ENCODE data around the gene RTEL1.
"Not testable (repeated sequence)": the region's sequence is repeated elsewhere in the genome, so short reads cannot be mapped to it uniquely, and the experiment has no call there.

The RTEL1 gene

DNA sequence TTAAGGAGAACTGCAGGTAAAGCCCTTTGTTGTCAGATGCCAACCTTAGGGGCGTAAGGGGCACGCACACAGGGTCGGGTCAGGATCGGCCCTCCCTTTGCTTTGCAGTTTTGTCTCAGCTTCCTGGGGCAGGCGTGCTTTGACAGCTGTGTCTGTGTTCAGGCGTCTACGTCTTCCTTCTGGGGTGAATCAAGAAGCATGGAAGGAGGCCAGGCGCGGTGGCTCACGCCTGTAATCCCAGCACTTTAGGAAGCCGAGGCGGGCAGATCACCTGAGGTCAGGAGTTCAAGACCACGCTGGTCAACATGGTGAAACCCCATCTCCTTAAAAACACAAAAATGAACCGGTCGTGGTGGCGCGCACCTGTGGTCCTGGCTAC lies 51.0 kb downstream of the RTEL1 start:
- DNase-seq (ENCODE audit: low read depth): no peak

DNA sequence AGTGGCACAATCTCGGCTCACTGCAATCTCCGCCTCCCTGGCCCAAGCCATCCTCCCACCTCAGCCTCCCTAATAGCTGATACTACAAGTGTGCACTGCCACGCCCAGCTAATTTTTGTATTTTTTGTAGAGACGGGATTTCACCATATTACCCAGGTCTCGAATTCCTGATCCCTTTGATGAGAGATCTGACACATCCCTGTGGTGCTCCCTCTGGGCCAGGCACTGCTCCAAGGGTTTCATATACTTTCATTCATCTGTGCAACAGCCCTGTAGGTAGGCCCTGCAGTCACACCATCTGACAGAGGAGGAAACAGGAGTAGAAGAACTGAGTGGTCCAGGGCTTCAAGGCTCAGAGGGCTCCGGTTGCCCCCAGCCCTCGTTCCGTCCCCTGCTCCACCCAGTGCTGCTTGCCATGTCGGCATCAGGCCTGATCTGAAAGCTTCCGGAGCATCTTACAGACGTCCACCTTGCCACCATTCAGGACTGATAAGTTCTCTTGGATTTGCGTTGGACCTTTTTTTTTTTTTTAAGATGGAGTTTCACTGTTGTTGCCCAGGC lies 53.1 kb downstream of the RTEL1 start:
- DNase-seq (ENCODE audit: low read depth): no peak

DNA sequence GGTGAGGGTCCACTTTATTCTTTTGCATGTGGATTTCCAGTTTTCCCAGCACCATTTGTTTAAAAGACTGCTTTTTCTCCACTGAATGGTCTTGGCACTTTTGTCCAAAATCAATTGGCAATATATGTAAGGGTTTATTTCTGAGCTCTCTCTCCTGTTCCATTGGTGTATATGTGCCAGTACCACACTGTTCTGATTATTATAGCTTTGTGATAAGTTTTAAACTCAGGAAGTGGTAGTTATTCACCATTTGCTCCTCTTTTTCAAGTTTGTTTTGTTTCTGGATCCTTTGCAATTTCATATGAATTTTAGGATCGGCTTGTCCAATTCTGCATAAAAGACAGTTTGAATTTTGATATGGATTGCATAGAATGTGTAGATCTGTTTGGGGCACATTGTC lies 54.1 kb downstream of the RTEL1 start:
- no peak for DNase-seq (ENCODE audit: low read depth)

DNA sequence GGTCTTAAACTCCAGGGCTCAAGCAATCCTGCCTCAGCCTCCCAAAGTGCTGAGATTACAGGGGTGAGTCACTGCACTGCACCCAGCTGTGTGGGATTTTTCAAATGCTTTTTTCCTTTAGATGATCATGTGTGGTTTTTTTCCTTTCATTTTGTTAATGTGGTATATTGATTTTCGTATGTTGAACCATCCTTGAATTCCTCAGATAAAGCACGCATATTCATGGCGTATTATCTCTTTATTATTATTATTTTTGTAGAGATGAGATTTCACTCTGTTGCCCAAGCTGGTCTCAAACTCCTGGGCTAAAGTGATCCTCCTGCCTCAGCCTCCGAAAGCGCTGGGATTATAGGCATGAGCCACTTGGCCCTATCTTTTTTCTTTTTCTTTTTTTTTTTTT lies 56.7 kb downstream of the RTEL1 start:
- DNase-seq (ENCODE audit: low read depth): no peak

DNA sequence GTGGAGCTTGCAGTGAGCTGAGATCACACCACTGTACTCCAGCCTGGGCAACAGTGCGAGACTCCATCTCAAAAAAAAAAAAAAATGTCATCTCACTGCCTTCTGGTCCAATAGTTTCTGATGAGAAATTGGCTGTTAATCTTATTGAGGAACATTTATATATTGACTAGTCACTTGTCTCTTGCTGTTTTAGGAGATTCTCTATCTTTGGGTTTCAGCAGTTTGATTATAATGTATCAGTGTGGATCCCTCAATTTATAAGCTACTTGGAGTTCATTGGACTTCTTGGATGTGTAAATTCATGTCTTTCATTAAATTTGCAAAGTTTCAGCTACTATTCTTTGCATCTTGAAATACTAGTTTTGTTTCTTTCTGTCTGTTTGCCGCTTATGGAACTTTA lies 60.9 kb downstream of the RTEL1 start:
- no peak for DNase-seq (ENCODE audit: low read depth)

DNA sequence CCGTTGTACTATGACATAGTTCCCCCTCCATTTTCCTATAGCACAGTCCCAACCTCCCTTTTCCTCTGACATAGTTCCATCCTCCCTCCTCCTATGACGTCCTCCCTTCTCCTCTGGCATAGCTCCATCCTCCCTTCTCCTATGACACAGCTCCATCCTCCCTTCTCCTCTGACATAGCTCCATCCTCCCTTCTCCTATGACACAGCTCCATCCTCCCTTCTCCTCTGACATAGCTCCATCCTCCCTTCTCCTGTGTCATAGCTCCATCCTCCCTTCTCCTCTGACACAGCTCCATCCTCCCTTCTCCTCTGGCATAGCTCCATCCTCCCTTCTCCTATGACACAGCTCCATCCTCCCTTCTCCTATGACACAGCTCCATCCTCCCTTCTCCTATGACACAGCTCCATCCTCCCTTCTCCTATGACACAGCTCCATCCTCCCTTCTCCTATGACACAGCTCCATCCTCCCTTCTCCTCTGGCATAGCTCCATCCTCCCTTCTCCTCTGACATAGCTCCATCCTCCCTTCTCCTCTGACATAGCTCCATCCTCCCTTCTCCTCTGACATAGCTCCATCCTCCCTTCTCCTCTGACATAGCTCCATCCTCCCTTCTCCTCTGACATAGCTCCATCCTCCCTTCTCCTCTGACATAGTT lies 65.0 kb downstream of the RTEL1 start:
- DNase-seq (ENCODE audit: low read depth): not testable (repeated sequence)

DNA sequence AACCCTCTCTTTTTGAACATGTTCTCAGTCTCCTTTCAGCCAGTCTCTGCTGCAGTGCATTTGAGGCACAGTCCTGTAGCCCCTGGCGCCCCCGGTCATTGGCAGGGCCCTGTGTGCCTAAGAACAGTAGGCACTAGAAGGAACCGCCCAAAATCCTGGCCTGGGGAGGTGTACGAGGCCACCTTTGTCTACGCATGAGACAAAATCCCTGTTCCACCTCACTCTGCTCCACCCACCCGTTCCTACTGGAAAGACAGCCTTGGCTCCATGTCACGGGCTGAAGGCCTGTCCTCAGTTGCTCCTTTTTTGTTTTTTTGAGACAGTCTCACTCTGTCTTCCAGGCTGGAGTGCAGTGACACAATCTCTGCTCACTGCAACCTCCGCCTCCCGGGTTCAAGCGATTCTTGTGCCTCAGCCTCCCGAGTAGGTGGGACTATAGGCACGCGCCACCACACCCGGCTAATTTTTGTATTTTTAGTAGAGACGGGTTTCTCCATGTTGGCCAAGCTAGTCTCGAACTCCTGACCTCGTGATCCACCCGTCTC lies 72.1 kb downstream of the RTEL1 start:
- not testable (repeated sequence) for DNase-seq (ENCODE audit: low read depth)

DNA sequence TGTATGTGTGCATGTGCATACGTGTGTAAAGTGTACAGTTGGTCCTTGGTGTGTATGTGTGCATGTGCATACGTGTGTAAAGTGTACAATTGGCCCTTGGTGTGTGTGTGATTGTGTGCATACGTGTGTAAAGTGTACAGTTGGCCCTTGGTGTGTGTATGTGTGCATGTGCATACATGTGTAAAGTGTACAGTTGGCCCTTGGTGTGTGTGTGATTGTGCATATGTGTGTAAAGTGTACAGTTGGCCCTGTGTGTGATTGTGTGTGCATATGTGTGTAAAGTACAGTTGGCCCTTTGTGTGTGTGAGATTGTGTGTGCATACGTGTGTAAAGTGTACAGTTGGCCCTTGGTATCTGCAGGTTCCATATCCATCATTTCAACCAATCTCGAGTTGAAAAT lies 73.3 kb downstream of the RTEL1 start:
- DNase-seq (ENCODE audit: low read depth): no peak

DNA sequence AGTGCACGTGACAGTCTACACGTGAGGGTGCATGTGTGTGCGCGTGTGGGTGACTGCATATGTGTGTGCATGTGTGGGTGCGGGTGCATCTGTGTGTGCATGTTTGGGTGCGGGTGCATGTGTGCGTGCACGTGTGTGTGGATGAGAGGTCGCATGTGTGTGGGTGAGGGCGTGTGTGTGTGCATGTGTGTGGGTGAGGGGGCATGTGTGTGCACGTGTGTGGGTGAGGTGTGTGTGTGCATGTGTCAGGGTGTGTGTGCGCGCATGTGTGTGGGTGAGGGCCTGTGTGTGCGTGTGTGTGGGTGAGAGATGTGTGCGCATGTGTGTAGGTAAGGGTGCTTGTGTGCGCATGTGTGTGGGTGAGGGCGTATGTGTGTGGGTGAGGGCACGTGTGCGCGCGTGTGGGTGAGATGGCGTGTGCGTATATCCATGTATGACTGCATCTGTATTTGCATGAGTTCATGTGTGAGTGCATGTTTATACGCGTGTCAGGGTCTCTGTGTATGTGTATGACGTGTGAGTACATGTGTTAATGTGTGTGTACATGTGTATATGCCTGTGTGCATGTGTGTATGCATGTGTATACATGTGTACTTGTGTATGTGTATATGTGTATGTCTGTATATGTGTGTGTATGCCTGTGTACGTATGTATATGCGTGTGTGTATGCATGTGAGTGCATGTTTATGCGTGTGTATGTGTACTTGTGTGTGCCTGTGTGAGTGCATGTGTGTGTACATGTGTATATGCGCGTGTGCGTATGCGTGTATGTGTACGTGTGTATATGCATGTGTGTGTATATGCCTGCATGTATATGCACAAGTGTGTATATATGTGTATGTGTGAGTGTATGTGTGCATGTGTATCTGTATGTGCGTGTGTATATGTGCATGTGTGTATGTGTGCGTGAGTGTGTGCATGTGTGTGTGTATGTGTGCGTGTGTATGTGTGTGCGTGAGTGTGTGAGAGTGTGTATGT lies 74.3 kb downstream of the RTEL1 start:
- no peak for DNase-seq (ENCODE audit: low read depth)

DNA sequence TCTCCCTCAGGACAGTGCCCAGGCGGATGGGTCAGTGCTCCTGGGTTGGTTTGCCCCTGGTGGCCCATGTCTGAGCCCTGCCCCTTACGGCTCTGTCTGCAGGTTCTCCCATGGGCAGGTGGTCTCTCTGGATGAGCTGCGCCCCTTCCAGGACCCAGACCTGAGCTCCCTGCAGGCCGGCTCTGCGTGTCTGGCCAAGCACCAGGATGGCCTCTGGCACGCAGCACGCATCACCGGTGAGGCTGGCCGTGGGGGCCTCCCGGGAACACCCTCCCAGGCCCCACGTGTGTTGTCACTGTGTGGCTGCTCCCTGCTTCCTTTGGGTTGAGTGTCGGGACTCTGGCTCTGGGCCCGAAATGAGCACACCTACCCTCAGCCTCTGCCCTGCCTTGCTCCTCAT lies 75.0 kb downstream of the RTEL1 start:
- no peak for DNase-seq (ENCODE audit: low read depth)

DNA sequence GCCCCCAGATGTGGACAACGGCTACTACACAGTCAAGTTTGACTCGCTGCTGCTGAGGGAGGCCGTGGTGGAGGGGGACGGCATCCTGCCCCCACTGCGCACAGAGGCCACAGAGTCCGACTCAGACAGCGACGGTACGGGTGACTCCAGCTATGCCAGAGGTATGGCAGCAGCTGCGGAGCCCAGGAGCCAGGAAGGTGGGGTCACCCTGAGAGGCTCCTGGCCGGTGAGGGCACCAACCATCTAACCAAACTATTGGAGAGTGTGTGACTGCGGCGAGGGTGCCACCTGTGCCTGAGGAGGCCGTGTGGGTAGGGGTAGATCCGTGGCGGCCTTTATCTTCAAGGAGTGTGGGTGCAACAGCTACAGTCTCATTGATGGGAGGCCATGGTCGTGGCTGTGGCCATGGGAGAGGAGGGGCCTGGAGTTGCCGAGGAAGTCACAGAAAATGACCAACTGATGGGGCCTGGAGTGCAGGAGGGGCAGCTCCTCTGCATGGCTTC lies 75.5 kb downstream of the RTEL1 start:
- DNase-seq (ENCODE audit: low read depth): no peak

DNA sequence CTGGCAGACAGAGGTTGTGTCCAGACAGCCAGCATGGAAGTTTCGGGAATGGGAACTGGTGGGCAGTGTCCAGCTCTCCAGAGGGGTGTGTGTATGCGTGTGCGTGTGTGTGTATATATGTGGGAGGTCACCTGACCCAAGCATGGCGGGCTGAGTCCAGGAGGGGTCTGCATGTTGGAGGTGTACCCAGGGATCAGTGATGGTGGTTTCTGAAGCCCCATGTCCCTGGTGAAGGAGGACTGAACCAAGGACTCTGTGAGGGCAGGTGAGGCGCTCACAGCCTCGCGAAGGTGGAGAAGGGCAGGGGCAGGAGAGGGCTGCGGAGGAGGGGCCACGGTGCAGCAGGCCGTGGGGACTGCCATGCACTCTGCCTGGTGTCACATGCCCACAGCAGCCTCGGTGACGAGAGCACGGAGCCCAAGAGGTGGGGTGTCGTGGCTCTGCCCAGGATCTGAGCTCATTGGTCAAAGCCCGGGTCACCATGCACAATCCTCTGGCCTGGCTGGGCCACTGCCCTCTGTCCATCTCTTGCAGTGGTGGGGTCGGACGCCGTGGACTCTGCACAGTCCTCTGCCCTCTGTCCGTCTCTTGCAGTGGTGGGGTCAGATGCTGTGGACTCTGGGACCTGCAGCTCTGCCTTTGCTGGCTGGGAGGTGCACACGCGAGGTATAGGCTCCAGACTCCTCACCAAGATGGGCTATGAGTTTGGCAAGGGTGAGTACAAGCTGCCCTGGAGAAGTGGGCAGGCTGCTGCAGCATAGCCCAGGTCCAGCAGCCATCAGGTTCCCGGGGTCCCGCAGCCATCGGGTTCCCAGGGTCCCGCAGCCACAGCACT lies 76.2 kb downstream of the RTEL1 start:
- no peak for DNase-seq (ENCODE audit: low read depth)

DNA sequence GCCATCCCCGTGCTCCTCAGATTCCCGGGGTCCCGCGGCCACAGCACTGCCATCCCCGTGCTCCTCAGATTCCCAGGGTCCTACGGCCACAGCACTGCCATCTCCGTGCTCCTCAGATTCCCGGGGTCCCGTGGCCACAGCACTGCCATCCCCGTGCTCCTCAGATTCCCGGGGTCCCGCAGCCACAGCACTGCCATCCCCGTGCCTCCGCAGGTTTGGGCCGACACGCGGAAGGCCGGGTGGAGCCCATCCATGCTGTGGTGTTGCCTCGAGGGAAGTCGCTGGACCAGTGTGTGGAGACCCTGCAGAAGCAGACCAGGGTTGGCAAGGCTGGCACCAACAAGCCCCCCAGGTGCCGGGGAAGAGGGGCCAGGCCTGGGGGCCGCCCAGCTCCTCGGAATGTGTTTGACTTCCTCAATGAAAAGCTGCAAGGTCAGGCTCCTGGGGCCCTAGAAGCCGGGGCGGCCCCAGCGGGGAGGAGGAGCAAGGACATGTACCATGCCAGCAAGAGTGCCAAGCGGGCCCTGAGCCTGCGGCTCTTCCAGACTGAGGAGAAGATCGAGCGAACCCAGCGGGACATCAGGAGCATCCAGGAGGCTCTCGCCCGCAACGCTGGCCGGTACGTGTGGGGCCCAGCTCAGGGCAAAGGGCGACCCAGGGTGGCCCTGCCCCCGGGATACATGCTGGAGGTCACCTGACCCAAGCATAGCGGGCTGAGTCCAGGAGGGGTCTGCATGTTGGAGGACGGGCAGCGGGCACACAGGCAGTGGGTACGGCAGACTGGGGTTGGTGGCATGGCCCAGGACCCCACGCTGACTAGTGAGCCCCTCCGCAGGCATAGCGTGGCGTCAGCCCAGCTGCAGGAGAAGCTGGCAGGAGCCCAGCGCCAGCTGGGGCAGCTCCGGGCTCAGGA lies 77.1 kb downstream of the RTEL1 start:
- DNase-seq (ENCODE audit: low read depth): no peak

DNA sequence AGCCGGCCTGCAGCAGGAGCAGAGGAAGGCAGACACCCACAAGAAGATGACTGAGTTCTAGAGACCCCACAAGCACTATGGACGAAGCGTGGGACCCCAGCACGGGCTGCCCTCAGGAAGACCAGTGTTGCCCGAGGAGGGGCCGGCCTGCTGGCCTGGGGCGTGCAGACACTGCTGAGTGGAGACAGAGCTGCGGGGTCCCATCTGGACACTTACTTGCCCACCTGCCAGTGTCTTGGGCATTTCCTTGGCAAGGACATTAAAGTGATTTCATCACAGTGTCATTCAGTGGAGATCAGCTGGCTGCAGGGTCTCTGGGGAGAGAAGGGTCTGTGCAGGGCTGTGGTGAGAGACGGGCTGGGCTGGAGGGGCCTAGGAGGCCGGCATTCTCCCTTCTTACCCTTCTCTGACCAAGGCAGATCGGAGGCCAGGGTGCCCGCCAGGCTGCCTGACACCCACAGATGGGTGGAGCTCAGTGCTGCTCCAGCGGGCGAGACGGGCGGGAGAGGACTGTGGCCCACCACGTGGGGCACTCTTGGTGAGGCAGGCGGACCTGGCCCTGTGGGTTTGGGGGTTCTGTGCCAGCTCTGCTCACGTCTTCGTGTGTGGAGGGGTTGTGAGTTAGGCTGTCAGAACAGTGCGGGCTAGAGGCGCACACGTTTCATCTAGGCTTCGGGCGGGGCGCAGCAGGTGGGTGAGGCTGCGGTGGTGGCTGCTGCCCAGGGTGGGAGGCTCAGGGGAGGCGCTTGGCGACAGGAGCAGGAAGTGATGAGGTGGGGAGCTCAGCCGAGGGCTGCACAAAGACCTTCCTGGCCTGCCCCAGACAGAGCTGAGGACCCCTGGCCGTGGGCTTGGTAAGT lies 78.0 kb downstream of the RTEL1 start, which contains the start of gene LIME1:
Gene LIME1 (plus strand): TSS at position 806 of the 860 bp plus-strand sequence. CDS start 886 bp downstream, outside the sequence.
- DNase-seq (ENCODE audit: low read depth): peak; percentile 75

DNA sequence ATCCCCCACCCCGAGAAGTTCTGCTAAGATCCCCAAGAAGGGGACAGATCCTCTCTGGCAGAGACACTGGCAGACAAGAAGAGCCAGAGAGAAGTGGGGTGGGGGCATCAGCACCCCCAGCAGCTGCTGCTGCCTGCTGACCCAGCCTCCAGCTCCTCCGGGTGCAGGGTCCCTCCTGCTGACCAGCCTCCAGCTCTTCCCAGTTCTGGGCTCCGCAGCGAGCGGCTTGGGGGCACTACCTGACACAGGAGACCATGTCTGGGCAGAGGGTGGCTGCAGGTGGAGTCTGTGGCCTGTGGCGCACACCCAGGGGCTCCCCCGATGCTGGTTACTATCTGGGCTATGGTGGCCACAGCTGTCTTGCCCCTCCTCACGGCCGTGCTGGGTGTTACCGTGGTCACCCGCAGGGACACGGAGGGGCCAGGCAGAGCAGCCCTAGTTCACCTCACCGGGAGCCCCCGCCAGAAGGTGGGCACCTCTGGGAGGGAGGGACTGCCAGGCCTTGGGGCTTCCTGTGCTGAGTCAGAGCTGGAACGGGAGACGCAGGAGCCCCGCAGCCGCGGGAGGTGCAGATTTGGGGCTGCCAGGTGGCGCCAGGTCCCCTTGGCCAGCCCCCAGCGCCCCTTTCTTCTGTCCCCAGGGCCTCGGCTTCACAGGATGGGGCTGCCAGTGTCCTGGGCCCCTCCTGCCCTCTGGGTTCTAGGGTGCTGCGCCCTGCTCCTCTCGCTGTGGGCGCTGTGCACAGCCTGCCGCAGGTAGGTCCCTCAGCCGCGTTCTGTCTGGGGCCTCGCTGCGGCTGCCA lies 79.0 kb downstream of the RTEL1 start:
- peak; percentile 57 for DNase-seq (ENCODE audit: low read depth)

DNA sequence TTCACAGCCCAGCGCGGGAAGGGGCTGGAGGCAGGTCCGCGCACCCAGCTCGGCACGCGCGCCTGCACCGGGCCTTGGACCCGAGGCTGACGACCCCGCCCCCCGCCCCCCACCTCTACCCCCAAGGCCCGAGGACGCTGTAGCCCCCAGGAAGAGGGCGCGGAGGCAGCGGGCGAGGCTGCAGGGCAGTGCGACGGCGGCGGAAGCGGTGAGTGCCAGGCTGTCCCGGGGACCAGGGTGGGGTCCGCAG lies 79.5 kb downstream of the RTEL1 start:
- no peak for DNase-seq (ENCODE audit: low read depth)

DNA sequence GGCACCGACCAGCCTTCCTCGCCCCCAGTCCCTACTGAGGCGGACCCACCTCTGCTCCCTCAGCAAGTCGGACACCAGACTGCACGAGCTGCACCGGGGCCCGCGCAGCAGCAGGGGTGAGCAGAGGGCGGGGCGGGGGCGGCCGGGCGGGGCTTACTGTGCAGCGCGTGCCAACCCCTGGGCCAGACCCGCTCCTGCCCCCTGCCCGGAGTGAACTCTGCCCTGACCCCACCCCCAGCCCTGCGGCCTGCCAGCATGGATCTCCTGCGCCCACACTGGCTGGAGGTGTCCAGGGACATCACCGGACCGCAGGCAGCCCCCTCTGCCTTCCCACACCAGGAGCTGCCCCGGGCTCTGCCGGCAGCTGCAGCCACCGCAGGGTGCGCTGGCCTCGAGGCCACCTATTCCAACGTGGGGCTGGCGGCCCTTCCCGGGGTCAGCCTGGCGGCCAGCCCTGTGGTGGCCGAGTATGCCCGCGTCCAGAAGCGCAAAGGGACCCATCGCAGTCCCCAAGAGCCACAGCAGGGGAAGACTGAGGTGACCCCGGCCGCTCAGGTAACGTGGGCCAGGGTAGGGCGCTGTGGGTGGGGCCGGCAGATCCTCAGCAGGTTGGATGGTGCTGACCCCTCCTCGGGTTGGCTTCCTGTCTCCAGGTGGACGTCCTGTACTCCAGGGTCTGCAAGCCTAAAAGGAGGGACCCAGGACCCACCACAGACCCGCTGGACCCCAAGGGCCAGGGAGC lies 80.0 kb downstream of the RTEL1 start:
- peak; percentile 24 for DNase-seq (ENCODE audit: low read depth)

DNA sequence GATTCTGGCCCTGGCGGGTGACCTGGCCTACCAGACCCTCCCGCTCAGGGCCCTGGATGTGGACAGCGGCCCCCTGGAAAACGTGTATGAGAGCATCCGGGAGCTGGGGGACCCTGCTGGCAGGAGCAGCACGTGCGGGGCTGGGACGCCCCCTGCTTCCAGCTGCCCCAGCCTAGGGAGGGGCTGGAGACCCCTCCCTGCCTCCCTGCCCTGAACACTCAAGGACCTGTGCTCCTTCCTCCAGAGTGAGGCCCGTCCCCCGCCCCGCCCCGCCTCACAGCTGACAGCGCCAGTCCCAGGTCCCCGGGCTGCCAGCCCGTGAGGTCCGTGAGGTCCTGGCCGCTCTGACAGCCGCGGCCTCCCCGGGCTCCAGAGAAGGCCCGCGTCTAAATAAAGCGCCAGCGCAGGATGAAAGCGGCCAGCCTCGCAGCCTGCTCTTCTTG lies 80.6 kb downstream of the RTEL1 start:
- DNase-seq (ENCODE audit: low read depth): peak; percentile 22
